HFF-Myc (cell line): ENCODE measurements around the gene DMRT2.

Experiments used
- DNase-seq: peaks from one replicate; pipeline ENCODE4 v3.0.0-alpha.2; 2011; ENCODE audit warnings: low read depth; ENCODE audit errors: extremely low read depth
- H3K4me3 ChIP-seq: replicated peaks from 2 replicates; pipeline ENCODE4 v1.5.1; 2011; ENCODE audit warnings: low read depth, mild to moderate bottlenecking, control low read depth, low read length
- TF ChIP-seq, protein P1 (sequence below): IDR thresholded peaks from 2 replicates; pipeline ENCODE4 v1.5.1; 2012; ENCODE audit warnings: mild to moderate bottlenecking, low read depth, low read length, control low read depth; ENCODE audit errors: missing control alignments

Gene DMRT2

DNA sequence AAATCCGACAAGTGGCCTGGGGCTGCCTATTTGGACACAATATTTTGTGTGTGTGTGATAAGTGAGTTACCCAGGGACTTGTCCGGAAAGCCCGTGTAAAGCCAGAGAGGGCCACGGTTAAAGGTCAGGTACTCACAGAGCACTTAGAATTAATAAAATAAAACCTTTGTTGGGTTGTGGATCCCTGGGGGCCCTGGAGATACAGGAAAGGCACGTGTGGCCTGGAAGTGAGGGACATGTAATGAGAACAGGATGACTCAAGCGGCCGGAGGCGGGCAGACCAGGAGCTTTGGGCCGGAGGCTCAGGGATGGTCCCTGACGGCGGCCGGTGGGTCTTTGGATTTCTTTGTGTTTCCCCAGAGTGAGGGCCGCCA, 1.0 kb downstream of the DMRT2 start:
- no peak for DNase-seq
- H3K4me3 ChIP-seq = no peak overlapping the region
- TF ChIP-seq, protein P1, sequence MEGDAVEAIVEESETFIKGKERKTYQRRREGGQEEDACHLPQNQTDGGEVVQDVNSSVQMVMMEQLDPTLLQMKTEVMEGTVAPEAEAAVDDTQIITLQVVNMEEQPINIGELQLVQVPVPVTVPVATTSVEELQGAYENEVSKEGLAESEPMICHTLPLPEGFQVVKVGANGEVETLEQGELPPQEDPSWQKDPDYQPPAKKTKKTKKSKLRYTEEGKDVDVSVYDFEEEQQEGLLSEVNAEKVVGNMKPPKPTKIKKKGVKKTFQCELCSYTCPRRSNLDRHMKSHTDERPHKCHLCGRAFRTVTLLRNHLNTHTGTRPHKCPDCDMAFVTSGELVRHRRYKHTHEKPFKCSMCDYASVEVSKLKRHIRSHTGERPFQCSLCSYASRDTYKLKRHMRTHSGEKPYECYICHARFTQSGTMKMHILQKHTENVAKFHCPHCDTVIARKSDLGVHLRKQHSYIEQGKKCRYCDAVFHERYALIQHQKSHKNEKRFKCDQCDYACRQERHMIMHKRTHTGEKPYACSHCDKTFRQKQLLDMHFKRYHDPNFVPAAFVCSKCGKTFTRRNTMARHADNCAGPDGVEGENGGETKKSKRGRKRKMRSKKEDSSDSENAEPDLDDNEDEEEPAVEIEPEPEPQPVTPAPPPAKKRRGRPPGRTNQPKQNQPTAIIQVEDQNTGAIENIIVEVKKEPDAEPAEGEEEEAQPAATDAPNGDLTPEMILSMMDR = no peak

- TF ChIP-seq, protein P1 = no peak
- DNase-seq = no peak
- H3K4me3 ChIP-seq = peak overlapping the region; percentile 20
Measured at GRCh38 chr9:1051584-1052275, 1.6 kb downstream of the DMRT2 start.

DNA sequence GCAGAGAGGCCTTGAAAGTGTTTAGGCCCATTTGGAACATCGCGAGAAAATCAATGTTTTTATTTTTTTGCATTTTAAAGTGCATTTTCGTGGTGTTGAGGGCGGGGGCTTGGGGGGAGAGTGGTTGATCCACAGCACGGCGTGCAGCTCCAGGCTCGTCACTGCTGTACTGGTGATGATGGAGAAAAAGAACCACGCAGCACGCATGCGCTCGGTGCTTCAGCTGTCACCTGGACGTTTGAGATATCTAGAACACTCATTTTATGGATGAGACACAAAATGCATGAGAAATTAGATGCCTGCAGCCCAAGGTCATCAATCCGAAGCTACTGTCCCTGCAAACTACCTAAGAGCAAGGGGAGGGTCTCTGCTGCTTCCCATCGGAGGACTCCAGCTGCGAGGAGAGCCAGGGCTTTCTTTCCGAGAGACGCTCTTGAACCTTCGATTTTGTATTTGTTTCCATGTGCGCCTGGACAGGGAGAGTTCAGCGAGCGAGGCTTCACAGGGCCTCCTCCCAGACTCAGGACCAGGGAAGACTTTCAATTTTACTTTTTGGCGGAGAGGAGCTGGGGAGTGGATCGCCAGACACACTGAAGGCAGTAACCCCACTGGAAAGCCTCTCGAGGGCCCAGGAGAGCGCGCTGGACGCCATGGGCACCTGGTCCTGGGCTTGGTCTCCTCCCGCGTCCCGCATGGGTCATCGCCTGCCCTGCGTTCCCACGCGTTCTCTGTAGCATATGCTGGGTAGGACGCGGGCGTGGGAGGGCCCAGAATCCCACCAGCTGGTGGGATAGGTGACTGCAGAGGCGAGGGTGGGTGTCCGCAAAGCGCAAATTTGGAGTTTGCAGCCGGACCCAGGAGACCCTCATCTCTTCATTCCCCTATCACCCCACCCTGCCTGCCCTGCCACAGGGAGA, 2.5 kb downstream of the DMRT2 start:
- TF ChIP-seq, protein P1 = no peak
- H3K4me3 ChIP-seq = no peak overlapping the region
- no peak for DNase-seq

- TF ChIP-seq, protein P1 = no peak
- H3K4me3 ChIP-seq = no peak overlapping the region
- no peak for DNase-seq
Measured at GRCh38 chr9:1053282-1053621, 3.1 kb downstream of the DMRT2 start.

GRCh38 chr9:1053986-1054425, 3.8 kb downstream of the DMRT2 start:
- TF ChIP-seq, protein P1 = no peak
- H3K4me3 ChIP-seq = no peak overlapping the region
- no peak for DNase-seq

DNA sequence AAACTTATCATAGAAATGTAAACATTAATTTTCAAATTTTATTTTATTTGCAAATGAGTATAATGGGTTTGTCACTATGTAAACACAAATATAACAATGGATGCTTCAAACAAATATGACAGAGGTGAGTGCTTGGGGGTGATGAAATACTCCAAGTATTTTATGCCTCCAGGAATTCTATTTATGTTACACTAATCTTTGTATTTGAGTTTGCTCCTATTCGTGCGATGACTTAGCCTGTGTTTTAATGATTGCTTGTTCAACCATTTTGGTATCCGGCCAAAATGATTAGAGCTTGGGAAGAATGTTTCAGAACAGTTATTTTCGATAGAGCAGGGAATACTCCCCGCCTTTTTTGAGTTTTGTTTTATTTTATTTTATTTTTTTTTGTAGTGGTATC, 5.0 kb downstream of the DMRT2 start:
- DNase-seq = no peak
- H3K4me3 ChIP-seq = no peak overlapping the region
- TF ChIP-seq, protein P1 = no peak
